B cell (primary cell): Measurements from ENCODE around the gene ST8SIA6. TPM values are rescaled to one million over a fixed set of nuclear protein-coding genes. Genes with fewer than 3 reads are reported as not detected.

Experiments
- ATAC-seq: fragments of 200-7000 bp; cut with Tn5 transposase; one replicate; pipeline ENCODE4 v1.10.0; 2021; ENCODE audit warnings: low read depth, mild to moderate bottlenecking, moderate number of reproducible peaks, moderate library complexity
- CTCF ChIA-PET: fragments of 350-600 bp; sonication (Branson Sonifier 250); formaldehyde crosslinking; loops from one replicate; lab custom pipeline; 2021; ENCODE audit warnings: antibody characterized with exemption, inconsistent platforms; lab: Charles Lee
- POLR2A ChIA-PET: fragments of 350-600 bp; sonication (Branson Sonifier 250); formaldehyde crosslinking; loops from one replicate; lab custom pipeline; 2021; ENCODE audit warnings: antibody characterized with exemption; lab: Charles Lee
- DNase-seq: peaks from one replicate; pipeline ENCODE4 v3.0.0; 2013
- H2AFZ ChIP-seq: 2 replicates; pipeline ENCODE4 v1.6.1; 2012; ENCODE audit warnings: mild to moderate bottlenecking, low read depth, low read length; ENCODE audit not compliant: insufficient read depth, poor library complexity, severe bottlenecking
- H3K27ac ChIP-seq, 2 donors: 1 replicate in 1 of 2; 2 replicates in 1 of 2; pipeline ENCODE4 v1.5.1; 2012 to 2013; ENCODE audit warnings: low read length in 2 of 2, mild to moderate bottlenecking in 2 of 2, moderate library complexity in 1 of 2
- H3K27me3 ChIP-seq, 4 experiments: fragments of 200-600 bp in 1 of 4; sonication (generic) in 1 of 4; replicated peaks in 1 of 4; 1 replicate in 2 of 4; 2 replicates in 2 of 4; pipeline versions ENCODE4 v1.6.1 to v1.7.0; 2013 to 2016; ENCODE audit warnings: low read length in 3 of 4, mild to moderate bottlenecking in 2 of 4, mixed read lengths in 1 of 4, moderate library complexity in 1 of 4; ENCODE audit not compliant: insufficient read depth in 4 of 4, control insufficient read depth in 3 of 4; ENCODE audit errors: control extremely low read depth in 1 of 4
- H3K36me3 ChIP-seq, 2 experiments: replicated peaks in 1 of 2; 1 replicate in 1 of 2; 2 replicates in 1 of 2; pipeline versions ENCODE4 v1.6.1 to v1.7.1; 2013; ENCODE audit warnings: low read length in 1 of 2; ENCODE audit not compliant: insufficient read depth in 2 of 2, control insufficient read depth in 1 of 2; ENCODE audit errors: control extremely low read depth in 1 of 2, extremely low read depth in 1 of 2
- H3K4me1 ChIP-seq, 2 donors: fragments of 200-600 bp in 1 of 2; sonication (generic) in 1 of 2; 1 replicate in 1 of 2; 2 replicates in 1 of 2; pipeline versions ENCODE4 v1.5.1 to v1.6.1; 2013 to 2017; ENCODE audit warnings: low read length in 2 of 2; ENCODE audit not compliant: control insufficient read depth in 2 of 2, insufficient read depth in 2 of 2
- H3K4me2 ChIP-seq: replicated peaks from 2 replicates; pipeline ENCODE3; 2012; ENCODE audit warnings: mild to moderate bottlenecking, low read depth, low read length; ENCODE audit not compliant: poor library complexity, severe bottlenecking
- H3K4me3 ChIP-seq, 5 experiments: fragments of 200-600 bp in 1 of 5; sonication (generic) in 1 of 5; 1 replicate in 3 of 5; 2 replicates in 2 of 5; pipeline versions ENCODE4 v1.5.1 to v1.7.0; 2011 to 2016; ENCODE audit warnings: low read length in 4 of 5, mild to moderate bottlenecking in 4 of 5, low read depth in 2 of 5, control low read depth in 1 of 5, moderate library complexity in 1 of 5; ENCODE audit not compliant: insufficient read depth in 1 of 5; ENCODE audit errors: control extremely low read depth in 1 of 5, extremely low read depth in 1 of 5
- H3K79me2 ChIP-seq: fragments of 200-600 bp; sonication (generic); one replicate; pipeline ENCODE4 v1.6.0; 2016; ENCODE audit warnings: low read length; ENCODE audit not compliant: control insufficient read depth, insufficient read depth
- H3K9ac ChIP-seq: fragments of 200-600 bp; sonication (generic); 2 replicates; pipeline ENCODE4 v1.6.1; 2017; ENCODE audit warnings: mild to moderate bottlenecking, low read length, moderate library complexity
- H3K9me3 ChIP-seq, 3 donors: one replicate each; pipeline versions ENCODE4 v1.6.1 to v1.7.1; 2013; ENCODE audit warnings: low read length in 2 of 3; ENCODE audit not compliant: control insufficient read depth in 2 of 3, insufficient read depth in 1 of 3; ENCODE audit errors: control extremely low read depth in 1 of 3
- H4K20me1 ChIP-seq: 2 replicates; pipeline ENCODE4 v1.6.0; 2012; ENCODE audit warnings: mild to moderate bottlenecking, low read length; ENCODE audit not compliant: insufficient read depth, control insufficient read depth, poor library complexity, severe bottlenecking
- H3K27ac Mint-ChIP-seq: one replicate; pipeline ENCODE4 v1.8.0; 2021; ENCODE audit warnings: mixed read lengths
- H3K27me3 Mint-ChIP-seq: one replicate; pipeline ENCODE4 v1.8.0; 2021; ENCODE audit warnings: mixed read lengths
- H3K4me1 Mint-ChIP-seq: one replicate; pipeline ENCODE4 v1.8.0; 2021; ENCODE audit warnings: mixed read lengths
- H3K4me3 Mint-ChIP-seq: one replicate; pipeline ENCODE4 v1.8.0; 2021; ENCODE audit warnings: mixed read lengths
- H3K9me3 Mint-ChIP-seq: one replicate; pipeline ENCODE4 v1.8.0; 2022; ENCODE audit warnings: mixed read lengths; ENCODE audit not compliant: insufficient read depth
- CTCF ChIP-seq: fragments of 200-600 bp; IDR thresholded peaks from one replicate; pipeline ENCODE4 v1.8.0; 2022; ENCODE audit warnings: antibody characterized with exemption, mild to moderate bottlenecking
- EZH2 ChIP-seq: IDR thresholded peaks from 2 replicates; pipeline ENCODE4 v1.6.1; 2012; ENCODE audit warnings: borderline replicate concordance, low read depth, mild to moderate bottlenecking, moderate library complexity, low read length; ENCODE audit not compliant: insufficient read depth, poor library complexity, severe bottlenecking
- WGBS: methylation state at CpG from one replicate; pipeline ENCODE4 v1.1.5; 2013; ENCODE audit warnings: missing lambda C conversion rate; ENCODE audit not compliant: insufficient coverage; 5-methylcytosine and 5-hydroxymethylcytosine counted together
- intact Hi-C: fragments of 100-400 bp; cut with micrococcal nuclease; formaldehyde crosslinking; loops from one replicate; pipeline ENCODE4 v1.10.0; 2022
- polyA plus RNA-seq: library from polyadenylated mRNA; depleted of rRNA; stranded (reverse); fragments of >200 nt; gene quantifications from 2 replicates; pipeline ENCODE4 v1.2.3, GENCODE V29; 2012
- total RNA-seq, 2 donors: library from RNA; stranded (reverse); fragments of 120-200 nt in 1 of 2; gene quantifications; 1 replicate in 1 of 2; 2 replicates in 1 of 2; pipeline versions ENCODE4 v1.2.3 to v1.2.4, GENCODE V29; 2013 to 2022

ST8SIA6 gene
- total and polyA plus RNA-seq, 2 donors (not counting 1 experiment from before 2014, with no cell fraction given) = 0.04 TPM; not detected in 1

DNA sequence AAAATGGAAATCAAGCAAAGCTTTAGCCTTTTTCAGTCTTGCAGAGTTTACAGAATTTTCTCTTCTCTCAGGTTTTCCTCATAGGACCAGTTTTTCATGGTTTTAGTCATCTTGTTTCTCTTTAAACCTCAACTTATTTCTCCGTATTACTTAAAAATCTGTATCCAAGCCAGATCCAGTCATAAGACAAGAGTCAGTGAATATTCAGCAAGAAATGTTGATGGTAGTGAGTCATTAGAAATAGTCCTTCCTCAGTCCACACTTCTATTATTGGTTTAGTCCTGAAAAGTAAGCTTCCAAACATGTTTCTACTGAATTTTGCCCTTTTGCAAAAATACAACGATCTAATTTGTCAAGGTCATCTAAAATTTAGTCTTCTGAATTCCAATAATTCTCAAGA, 119.3 kb downstream of the ST8SIA6 start:
- no peaks in the 10 kb centered on the region for H3K36me3 ChIP-seq
- peaks cover 14% of the 10 kb centered on the region for H3K27me3 Mint-ChIP-seq
- H3K4me3 ChIP-seq = no peak overlapping the region
- H3K27me3 ChIP-seq = no peaks in the 10 kb centered on the region
- H3K9me3 Mint-ChIP-seq = no peaks in the 10 kb centered on the region
- no peak overlapping the region for H3K27ac ChIP-seq
- WGBS = no CpG with 5 or more reads among the region's 2 CpGs
- no peak overlapping the region for H3K9ac ChIP-seq
- no peak overlapping the region for H3K4me3 Mint-ChIP-seq
- ChIA-PET CTCF (no interaction called here), POLR2A (no interaction called here)
- intact Hi-C loops = no loop called here
- H3K9me3 ChIP-seq = peaks cover 0 to 2% (median 1%) of the 10 kb centered on the region in 3 donors
- H3K4me1 ChIP-seq = no peaks in the 10 kb centered on the region
- H3K4me1 Mint-ChIP-seq = no peaks in the 10 kb centered on the region
- TF ChIP-seq CTCF = no peak
- TF ChIP-seq EZH2 = no peak
- no peak overlapping the region for H2AFZ ChIP-seq
- no peak overlapping the region for H3K27ac Mint-ChIP-seq
- DNase-seq = no peak
- ATAC-seq = no peak
- no peaks in the 10 kb centered on the region for H3K79me2 ChIP-seq
- H3K4me2 ChIP-seq = no peak overlapping the region
- H4K20me1 ChIP-seq = no peaks in the 10 kb centered on the region

GRCh38 chr10:17330501-17330900, 123.9 kb downstream of the ST8SIA6 start:
- no peaks in the 10 kb centered on the region for H3K36me3 ChIP-seq

More at GRCh38 chr10:17330501-17330900, 123.9 kb downstream of the ST8SIA6 start:
- CTCF ChIA-PET = no interaction called here
- POLR2A ChIA-PET = no interaction called here
- Histone ChIP-seq H3K4me3 (no peak overlapping the region), H3K4me1 (no peaks in the 10 kb centered on the region), H3K9ac (no peak overlapping the region), H2AFZ (no peak overlapping the region), H3K27ac (no peak overlapping the region), H3K79me2 (no peaks in the 10 kb centered on the region), H3K4me2 (no peak overlapping the region), H3K27me3 (no peaks in the 10 kb centered on the region), H3K9me3 (no peaks in the 10 kb centered on the region), H4K20me1 (no peaks in the 10 kb centered on the region)
- Mint-ChIP-seq H3K4me3 (no peak overlapping the region), H3K9me3 (no peaks in the 10 kb centered on the region), H3K27ac (no peak overlapping the region), H3K4me1 (no peaks in the 10 kb centered on the region), H3K27me3 (peaks cover 3% of the 10 kb centered on the region)
- intact Hi-C loops = no loop called here
- no CpG with 5 or more reads among the region's 2 CpGs for WGBS
- ATAC-seq (no peak), DNase-seq (no peak)
- TF ChIP-seq CTCF (no peak), EZH2 (no peak)
